ENCODE measurements around the gene SHOX.

DNA sequence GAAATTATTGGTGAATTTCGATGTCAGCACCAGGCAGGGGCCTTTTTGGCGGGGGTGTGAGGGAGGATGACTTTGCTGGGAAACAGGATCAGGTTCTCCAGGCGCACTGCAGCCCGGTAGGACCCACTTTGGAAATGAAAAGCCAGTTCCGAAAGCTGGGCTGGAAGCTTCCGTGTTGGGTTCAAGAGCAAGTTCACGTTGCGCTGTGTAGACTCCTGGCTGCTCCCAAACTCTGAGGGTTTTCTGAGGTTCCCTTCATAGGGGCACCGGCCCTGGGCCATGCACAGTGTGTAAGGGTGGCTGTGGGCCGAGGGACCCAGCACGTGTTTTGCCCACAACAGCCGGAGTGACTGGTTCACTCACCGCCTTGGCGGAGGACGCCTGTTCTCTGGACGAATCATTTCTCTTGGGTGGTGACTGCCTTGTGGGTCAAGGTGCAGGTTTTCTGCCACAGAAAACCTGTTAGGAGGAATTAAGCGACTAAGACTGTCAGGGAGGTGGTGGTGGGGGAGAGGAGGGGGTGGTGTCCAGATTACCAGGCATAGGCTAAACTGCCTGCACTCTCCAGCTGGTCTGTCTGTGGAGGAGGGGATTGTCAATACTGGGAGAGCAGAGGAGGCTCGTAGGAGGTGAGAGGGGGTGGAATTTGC, 8.0 kb downstream of the SHOX start:
- TF ChIP-seq POLR2A (IDR thresholded peaks at IDR 0.05) = no peak
- TF ChIP-seq, protein P1, sequence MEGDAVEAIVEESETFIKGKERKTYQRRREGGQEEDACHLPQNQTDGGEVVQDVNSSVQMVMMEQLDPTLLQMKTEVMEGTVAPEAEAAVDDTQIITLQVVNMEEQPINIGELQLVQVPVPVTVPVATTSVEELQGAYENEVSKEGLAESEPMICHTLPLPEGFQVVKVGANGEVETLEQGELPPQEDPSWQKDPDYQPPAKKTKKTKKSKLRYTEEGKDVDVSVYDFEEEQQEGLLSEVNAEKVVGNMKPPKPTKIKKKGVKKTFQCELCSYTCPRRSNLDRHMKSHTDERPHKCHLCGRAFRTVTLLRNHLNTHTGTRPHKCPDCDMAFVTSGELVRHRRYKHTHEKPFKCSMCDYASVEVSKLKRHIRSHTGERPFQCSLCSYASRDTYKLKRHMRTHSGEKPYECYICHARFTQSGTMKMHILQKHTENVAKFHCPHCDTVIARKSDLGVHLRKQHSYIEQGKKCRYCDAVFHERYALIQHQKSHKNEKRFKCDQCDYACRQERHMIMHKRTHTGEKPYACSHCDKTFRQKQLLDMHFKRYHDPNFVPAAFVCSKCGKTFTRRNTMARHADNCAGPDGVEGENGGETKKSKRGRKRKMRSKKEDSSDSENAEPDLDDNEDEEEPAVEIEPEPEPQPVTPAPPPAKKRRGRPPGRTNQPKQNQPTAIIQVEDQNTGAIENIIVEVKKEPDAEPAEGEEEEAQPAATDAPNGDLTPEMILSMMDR (IDR thresholded peaks at IDR 0.05 in 4 of 5, conservative IDR thresholded peaks at IDR 0.05 in 1 of 5) = no peak

Data from gastrocnemius medialis (tissue), 4 donors.